ENCODE measurements around the gene DAB1. TPM values are rescaled to one million over a fixed set of nuclear protein-coding genes. Genes with fewer than 3 reads are reported as not detected.

Gene DAB1
- total RNA-seq, 1 donor from 2014 or later = 19.1 TPM

DNA sequence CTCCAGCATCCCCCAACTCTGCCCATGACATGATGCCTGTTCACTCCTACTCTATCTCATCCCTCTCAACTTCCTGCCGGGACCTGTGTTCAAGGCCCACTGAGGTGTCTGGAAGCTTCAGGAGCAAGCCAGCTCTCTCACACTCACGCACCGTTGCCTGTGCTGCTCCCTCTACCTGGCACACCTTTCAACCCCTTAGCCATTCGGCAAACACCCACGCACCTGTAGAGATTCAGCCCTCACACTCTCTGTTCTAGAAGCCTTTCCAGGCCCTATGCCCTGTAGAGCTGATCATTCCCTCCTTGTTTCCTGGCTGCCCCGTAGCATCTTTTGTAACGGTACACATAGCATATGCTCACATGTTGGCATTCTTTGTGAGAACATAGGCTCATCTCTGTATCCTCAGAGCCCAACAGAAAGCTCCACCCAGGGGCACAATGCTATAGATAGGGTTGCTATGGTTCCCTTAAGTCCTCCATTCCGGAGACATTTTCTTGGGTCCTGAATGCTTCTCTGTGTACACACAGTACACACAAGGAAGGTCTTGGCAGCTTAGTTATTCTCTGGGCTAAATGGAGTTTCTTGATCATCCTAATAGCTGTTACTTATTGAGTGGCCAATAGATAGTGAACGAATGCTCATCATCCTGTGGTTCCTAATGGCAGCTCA, 459.4 kb downstream of the DAB1 start:
- Mint-ChIP-seq H3K27me3 (ENCODE audit: unreplicated experiment) (peaks cover 4% of the 10 kb centered on the region), H3K27ac (ENCODE audit: unreplicated experiment) (no peak overlapping the region), H3K4me3 (ENCODE audit: unreplicated experiment) (no peak overlapping the region), H3K36me3 (ENCODE audit: low read depth, unreplicated experiment) (no peaks in the 10 kb centered on the region), H3K4me1 (ENCODE audit: unreplicated experiment) (no peaks in the 10 kb centered on the region), H3K9me3 (ENCODE audit: unreplicated experiment) (no peaks in the 10 kb centered on the region)
- TF ChIP-seq, protein P1, sequence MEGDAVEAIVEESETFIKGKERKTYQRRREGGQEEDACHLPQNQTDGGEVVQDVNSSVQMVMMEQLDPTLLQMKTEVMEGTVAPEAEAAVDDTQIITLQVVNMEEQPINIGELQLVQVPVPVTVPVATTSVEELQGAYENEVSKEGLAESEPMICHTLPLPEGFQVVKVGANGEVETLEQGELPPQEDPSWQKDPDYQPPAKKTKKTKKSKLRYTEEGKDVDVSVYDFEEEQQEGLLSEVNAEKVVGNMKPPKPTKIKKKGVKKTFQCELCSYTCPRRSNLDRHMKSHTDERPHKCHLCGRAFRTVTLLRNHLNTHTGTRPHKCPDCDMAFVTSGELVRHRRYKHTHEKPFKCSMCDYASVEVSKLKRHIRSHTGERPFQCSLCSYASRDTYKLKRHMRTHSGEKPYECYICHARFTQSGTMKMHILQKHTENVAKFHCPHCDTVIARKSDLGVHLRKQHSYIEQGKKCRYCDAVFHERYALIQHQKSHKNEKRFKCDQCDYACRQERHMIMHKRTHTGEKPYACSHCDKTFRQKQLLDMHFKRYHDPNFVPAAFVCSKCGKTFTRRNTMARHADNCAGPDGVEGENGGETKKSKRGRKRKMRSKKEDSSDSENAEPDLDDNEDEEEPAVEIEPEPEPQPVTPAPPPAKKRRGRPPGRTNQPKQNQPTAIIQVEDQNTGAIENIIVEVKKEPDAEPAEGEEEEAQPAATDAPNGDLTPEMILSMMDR (IDR thresholded peaks at IDR 0.05; ENCODE audit: unreplicated experiment) = no peak
- no peak for DNase-seq (ENCODE audit: low spot score)

DNA sequence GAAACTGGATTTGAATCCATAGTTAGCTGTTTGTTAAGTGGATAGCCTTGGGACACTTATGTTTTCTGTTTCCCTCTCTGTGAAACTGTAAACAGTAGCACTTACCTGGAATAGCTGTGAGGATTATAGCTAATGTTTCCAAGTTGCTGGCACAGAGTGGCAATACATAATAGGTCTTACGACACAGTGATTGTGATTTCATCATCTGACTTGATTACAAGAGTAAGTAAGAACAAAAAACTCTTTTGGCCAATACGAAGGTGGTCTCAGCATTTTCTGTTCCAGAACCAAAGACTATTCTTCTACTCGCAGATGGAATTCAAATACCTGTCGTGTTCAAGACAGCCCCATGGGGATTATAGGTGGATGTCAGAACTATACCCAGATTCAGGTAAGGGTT, 460.2 kb downstream of the DAB1 start:
- DNase-seq (ENCODE audit: low spot score) = no peak
- Mint-ChIP-seq H3K4me1 (ENCODE audit: unreplicated experiment) (no peaks in the 10 kb centered on the region), H3K36me3 (ENCODE audit: low read depth, unreplicated experiment) (no peaks in the 10 kb centered on the region), H3K27ac (ENCODE audit: unreplicated experiment) (no peak overlapping the region), H3K4me3 (ENCODE audit: unreplicated experiment) (no peak overlapping the region), H3K27me3 (ENCODE audit: unreplicated experiment) (peaks cover 3% of the 10 kb centered on the region), H3K9me3 (ENCODE audit: unreplicated experiment) (no peaks in the 10 kb centered on the region)
- TF ChIP-seq, protein P1 (IDR thresholded peaks at IDR 0.05; ENCODE audit: unreplicated experiment) = no peak

DNA sequence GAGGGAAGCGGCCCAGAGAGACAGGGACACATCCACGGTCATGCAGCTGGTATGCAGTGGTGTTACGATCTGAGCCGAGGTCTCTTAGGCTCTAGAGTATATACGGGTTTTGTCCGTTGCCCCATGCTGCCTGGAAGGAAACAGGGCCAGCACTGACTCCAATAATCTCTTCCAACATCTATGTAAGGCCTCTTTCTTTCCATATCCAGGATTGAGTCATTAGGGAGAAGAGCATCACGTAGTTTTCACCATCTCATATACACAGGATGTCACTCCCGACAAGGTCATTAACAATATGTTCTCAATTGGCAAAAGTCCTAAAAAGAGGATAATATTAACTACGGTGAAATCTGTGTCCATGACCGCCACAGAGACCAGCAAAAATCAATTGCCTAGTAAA, 462.4 kb downstream of the DAB1 start:
- H3K4me1 Mint-ChIP-seq (ENCODE audit: unreplicated experiment) = no peaks in the 10 kb centered on the region
- TF ChIP-seq, protein P1 (IDR thresholded peaks at IDR 0.05; ENCODE audit: unreplicated experiment) = no peak
- H3K4me3 Mint-ChIP-seq (ENCODE audit: unreplicated experiment) = no peak overlapping the region
- H3K36me3 Mint-ChIP-seq (ENCODE audit: low read depth, unreplicated experiment) = no peaks in the 10 kb centered on the region
- no peak overlapping the region for H3K27ac Mint-ChIP-seq (ENCODE audit: unreplicated experiment)
- no peak for DNase-seq (ENCODE audit: low spot score)
- no peaks in the 10 kb centered on the region for H3K9me3 Mint-ChIP-seq (ENCODE audit: unreplicated experiment)
- H3K27me3 Mint-ChIP-seq (ENCODE audit: unreplicated experiment) = peaks cover 2% of the 10 kb centered on the region

DNA sequence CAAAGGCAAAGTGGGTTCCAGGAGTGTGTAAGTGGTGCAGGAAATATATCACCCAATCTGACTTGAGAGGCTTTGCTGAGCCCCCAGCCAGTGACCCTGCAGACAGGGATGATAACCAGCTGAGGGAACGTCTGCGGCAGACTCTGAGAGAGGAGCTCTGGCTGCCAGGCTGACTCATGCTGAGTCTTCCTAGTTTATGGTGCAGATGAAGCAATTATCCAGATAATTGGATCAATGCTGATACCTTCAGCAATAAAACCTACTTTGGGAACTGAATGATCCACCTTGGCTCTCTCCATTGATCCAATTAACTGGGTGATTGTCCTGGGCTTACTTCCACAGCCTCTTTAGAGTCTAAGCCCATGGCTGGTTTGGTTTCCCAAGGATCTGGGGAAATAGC, 465.3 kb downstream of the DAB1 start:
- TF ChIP-seq, protein P1 (IDR thresholded peaks at IDR 0.05; ENCODE audit: unreplicated experiment) = no peak
- Mint-ChIP-seq H3K4me3 (ENCODE audit: unreplicated experiment) (no peak overlapping the region), H3K36me3 (ENCODE audit: low read depth, unreplicated experiment) (no peaks in the 10 kb centered on the region), H3K9me3 (ENCODE audit: unreplicated experiment) (no peaks in the 10 kb centered on the region), H3K4me1 (ENCODE audit: unreplicated experiment) (no peaks in the 10 kb centered on the region), H3K27ac (ENCODE audit: unreplicated experiment) (no peak overlapping the region), H3K27me3 (ENCODE audit: unreplicated experiment) (no peaks in the 10 kb centered on the region)
- DNase-seq (ENCODE audit: low spot score) = no peak

DNA sequence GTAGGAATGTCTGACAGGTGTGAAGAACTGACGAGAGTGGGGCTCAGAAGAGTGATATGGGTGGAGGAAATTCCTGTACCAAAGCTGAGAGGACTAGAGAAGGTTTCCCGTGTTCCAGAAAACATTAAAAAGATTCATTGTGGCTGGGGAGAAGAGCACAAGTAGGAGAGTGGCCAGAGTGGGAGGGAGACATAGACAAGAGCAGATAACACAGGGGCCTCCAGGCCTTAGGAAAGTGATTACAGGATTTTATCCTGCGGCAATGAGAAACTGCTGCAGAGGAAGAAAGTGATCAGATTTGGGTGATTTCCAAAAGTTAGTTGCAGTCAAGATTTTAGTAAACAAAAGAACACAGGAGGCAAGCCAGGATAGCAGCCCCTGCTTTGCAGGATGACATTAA, 465.9 kb downstream of the DAB1 start:
- H3K27me3 Mint-ChIP-seq (ENCODE audit: unreplicated experiment) = no peaks in the 10 kb centered on the region
- H3K4me1 Mint-ChIP-seq (ENCODE audit: unreplicated experiment) = no peaks in the 10 kb centered on the region
- TF ChIP-seq, protein P1 (IDR thresholded peaks at IDR 0.05; ENCODE audit: unreplicated experiment) = no peak
- no peak overlapping the region for H3K27ac Mint-ChIP-seq (ENCODE audit: unreplicated experiment)
- no peaks in the 10 kb centered on the region for H3K9me3 Mint-ChIP-seq (ENCODE audit: unreplicated experiment)
- H3K4me3 Mint-ChIP-seq (ENCODE audit: unreplicated experiment) = no peak overlapping the region
- no peaks in the 10 kb centered on the region for H3K36me3 Mint-ChIP-seq (ENCODE audit: low read depth, unreplicated experiment)
- no peak for DNase-seq (ENCODE audit: low spot score)

Measured in endothelial cell (in vitro differentiated cells).